B cell (primary cell): Measurements from ENCODE around the gene PLEKHM3. TPM values are rescaled to one million over a fixed set of nuclear protein-coding genes. Genes with fewer than 3 reads are reported as not detected.

Experiments
- ATAC-seq: fragments of 200-7000 bp; cut with Tn5 transposase; one replicate; pipeline ENCODE4 v1.10.0; 2021; ENCODE audit warnings: low read depth, mild to moderate bottlenecking, moderate number of reproducible peaks, moderate library complexity
- CTCF ChIA-PET: fragments of 350-600 bp; sonication (Branson Sonifier 250); formaldehyde crosslinking; loops from one replicate; lab custom pipeline; 2021; ENCODE audit warnings: antibody characterized with exemption, inconsistent platforms; lab: Charles Lee
- POLR2A ChIA-PET: fragments of 350-600 bp; sonication (Branson Sonifier 250); formaldehyde crosslinking; loops from one replicate; lab custom pipeline; 2021; ENCODE audit warnings: antibody characterized with exemption; lab: Charles Lee
- DNase-seq: peaks from one replicate; pipeline ENCODE4 v3.0.0; 2013
- H2AFZ ChIP-seq: 2 replicates; pipeline ENCODE4 v1.6.1; 2012; ENCODE audit warnings: mild to moderate bottlenecking, low read depth, low read length; ENCODE audit not compliant: insufficient read depth, poor library complexity, severe bottlenecking
- H3K27ac ChIP-seq, 2 donors: 1 replicate in 1 of 2; 2 replicates in 1 of 2; pipeline ENCODE4 v1.5.1; 2012 to 2013; ENCODE audit warnings: low read length in 2 of 2, mild to moderate bottlenecking in 2 of 2, moderate library complexity in 1 of 2
- H3K27me3 ChIP-seq, 4 experiments: fragments of 200-600 bp in 1 of 4; sonication (generic) in 1 of 4; replicated peaks in 1 of 4; 1 replicate in 2 of 4; 2 replicates in 2 of 4; pipeline versions ENCODE4 v1.6.1 to v1.7.0; 2013 to 2016; ENCODE audit warnings: low read length in 3 of 4, mild to moderate bottlenecking in 2 of 4, mixed read lengths in 1 of 4, moderate library complexity in 1 of 4; ENCODE audit not compliant: insufficient read depth in 4 of 4, control insufficient read depth in 3 of 4; ENCODE audit errors: control extremely low read depth in 1 of 4
- H3K36me3 ChIP-seq, 2 experiments: replicated peaks in 1 of 2; 1 replicate in 1 of 2; 2 replicates in 1 of 2; pipeline versions ENCODE4 v1.6.1 to v1.7.1; 2013; ENCODE audit warnings: low read length in 1 of 2; ENCODE audit not compliant: insufficient read depth in 2 of 2, control insufficient read depth in 1 of 2; ENCODE audit errors: control extremely low read depth in 1 of 2, extremely low read depth in 1 of 2
- H3K4me1 ChIP-seq, 2 donors: fragments of 200-600 bp in 1 of 2; sonication (generic) in 1 of 2; 1 replicate in 1 of 2; 2 replicates in 1 of 2; pipeline versions ENCODE4 v1.5.1 to v1.6.1; 2013 to 2017; ENCODE audit warnings: low read length in 2 of 2; ENCODE audit not compliant: control insufficient read depth in 2 of 2, insufficient read depth in 2 of 2
- H3K4me2 ChIP-seq: replicated peaks from 2 replicates; pipeline ENCODE3; 2012; ENCODE audit warnings: mild to moderate bottlenecking, low read depth, low read length; ENCODE audit not compliant: poor library complexity, severe bottlenecking
- H3K4me3 ChIP-seq, 5 experiments: fragments of 200-600 bp in 1 of 5; sonication (generic) in 1 of 5; 1 replicate in 3 of 5; 2 replicates in 2 of 5; pipeline versions ENCODE4 v1.5.1 to v1.7.0; 2011 to 2016; ENCODE audit warnings: low read length in 4 of 5, mild to moderate bottlenecking in 4 of 5, low read depth in 2 of 5, control low read depth in 1 of 5, moderate library complexity in 1 of 5; ENCODE audit not compliant: insufficient read depth in 1 of 5; ENCODE audit errors: control extremely low read depth in 1 of 5, extremely low read depth in 1 of 5
- H3K79me2 ChIP-seq: fragments of 200-600 bp; sonication (generic); one replicate; pipeline ENCODE4 v1.6.0; 2016; ENCODE audit warnings: low read length; ENCODE audit not compliant: control insufficient read depth, insufficient read depth
- H3K9ac ChIP-seq: fragments of 200-600 bp; sonication (generic); 2 replicates; pipeline ENCODE4 v1.6.1; 2017; ENCODE audit warnings: mild to moderate bottlenecking, low read length, moderate library complexity
- H3K9me3 ChIP-seq, 3 donors: one replicate each; pipeline versions ENCODE4 v1.6.1 to v1.7.1; 2013; ENCODE audit warnings: low read length in 2 of 3; ENCODE audit not compliant: control insufficient read depth in 2 of 3, insufficient read depth in 1 of 3; ENCODE audit errors: control extremely low read depth in 1 of 3
- H4K20me1 ChIP-seq: 2 replicates; pipeline ENCODE4 v1.6.0; 2012; ENCODE audit warnings: mild to moderate bottlenecking, low read length; ENCODE audit not compliant: insufficient read depth, control insufficient read depth, poor library complexity, severe bottlenecking
- H3K27ac Mint-ChIP-seq: one replicate; pipeline ENCODE4 v1.8.0; 2021; ENCODE audit warnings: mixed read lengths
- H3K27me3 Mint-ChIP-seq: one replicate; pipeline ENCODE4 v1.8.0; 2021; ENCODE audit warnings: mixed read lengths
- H3K4me1 Mint-ChIP-seq: one replicate; pipeline ENCODE4 v1.8.0; 2021; ENCODE audit warnings: mixed read lengths
- H3K4me3 Mint-ChIP-seq: one replicate; pipeline ENCODE4 v1.8.0; 2021; ENCODE audit warnings: mixed read lengths
- H3K9me3 Mint-ChIP-seq: one replicate; pipeline ENCODE4 v1.8.0; 2022; ENCODE audit warnings: mixed read lengths; ENCODE audit not compliant: insufficient read depth
- CTCF ChIP-seq: fragments of 200-600 bp; IDR thresholded peaks from one replicate; pipeline ENCODE4 v1.8.0; 2022; ENCODE audit warnings: antibody characterized with exemption, mild to moderate bottlenecking
- EZH2 ChIP-seq: IDR thresholded peaks from 2 replicates; pipeline ENCODE4 v1.6.1; 2012; ENCODE audit warnings: borderline replicate concordance, low read depth, mild to moderate bottlenecking, moderate library complexity, low read length; ENCODE audit not compliant: insufficient read depth, poor library complexity, severe bottlenecking
- WGBS: methylation state at CpG from one replicate; pipeline ENCODE4 v1.1.5; 2013; ENCODE audit warnings: missing lambda C conversion rate; ENCODE audit not compliant: insufficient coverage; 5-methylcytosine and 5-hydroxymethylcytosine counted together
- intact Hi-C: fragments of 100-400 bp; cut with micrococcal nuclease; formaldehyde crosslinking; loops from one replicate; pipeline ENCODE4 v1.10.0; 2022
- polyA plus RNA-seq: library from polyadenylated mRNA; depleted of rRNA; stranded (reverse); fragments of >200 nt; gene quantifications from 2 replicates; pipeline ENCODE4 v1.2.3, GENCODE V29; 2012
- total RNA-seq, 2 donors: library from RNA; stranded (reverse); fragments of 120-200 nt in 1 of 2; gene quantifications; 1 replicate in 1 of 2; 2 replicates in 1 of 2; pipeline versions ENCODE4 v1.2.3 to v1.2.4, GENCODE V29; 2013 to 2022

Gene PLEKHM3
- total and polyA plus RNA-seq, 2 donors (not counting 1 experiment from before 2014, with no cell fraction given) = 4.0 to 17.7 TPM

GRCh38 chr2:207775473-207775872 is 249.9 kb downstream of the PLEKHM3 start:
- ChIA-PET CTCF (interaction anchor here (0.9 to 1.5 kb wide), 3 partner anchors 29 to 265 kb away, joined by 3 to 4 read pairs (median 4); no protein-coding TSS in a partner anchor), POLR2A (no interaction called here)
- Mint-ChIP-seq H3K4me1 (peaks cover 8% of the 10 kb centered on the region), H3K27me3 (no peaks in the 10 kb centered on the region), H3K9me3 (no peaks in the 10 kb centered on the region), H3K4me3 (no peak overlapping the region), H3K27ac (no peak overlapping the region)
- Histone ChIP-seq H3K79me2 (no peaks in the 10 kb centered on the region), H3K9me3 (no peaks in the 10 kb centered on the region), H3K4me2 (no peak overlapping the region), H3K27me3 (no peaks in the 10 kb centered on the region), H3K27ac (no peak overlapping the region), H3K4me3 (no peak overlapping the region), H3K36me3 (no peaks in the 10 kb centered on the region), H2AFZ (no peak overlapping the region), H4K20me1 (no peaks in the 10 kb centered on the region), H3K9ac (no peak overlapping the region), H3K4me1 (peaks cover 4 to 6% of the 10 kb centered on the region in 2 donors)
- ATAC-seq (no peak), DNase-seq (no peak)
- TF ChIP-seq EZH2 (no peak), CTCF (no peak)
- intact Hi-C loops = no loop called here
- WGBS = 83% methylated on average over 1 of the region's 3 CpGs

- peaks cover 14 to 25% of the 10 kb centered on the region in 2 donors for H3K4me1 ChIP-seq
- CTCF ChIA-PET = interaction anchor here (0.7 kb wide), 1 partner anchor 594 kb away, joined by 3 read pairs; no protein-coding TSS in a partner anchor
- H3K4me2 ChIP-seq = no peak overlapping the region
- peaks cover under 1% of the 10 kb centered on the region for H4K20me1 ChIP-seq
- H3K4me1 Mint-ChIP-seq = peaks cover 21% of the 10 kb centered on the region
- H3K9me3 Mint-ChIP-seq = no peaks in the 10 kb centered on the region
- DNase-seq (no peak), ATAC-seq (no peak)
- TF ChIP-seq EZH2 = no peak
- no peak for TF ChIP-seq CTCF
- intact Hi-C loops = loop anchor here (5.0 kb wide), 1 partner anchor 494 kb away; the partner anchor contains the start of gene PIKFYVE
- WGBS = 98% methylated on average over 8 of the region's 13 CpGs
- H3K4me3 Mint-ChIP-seq = no peak overlapping the region
- no peaks in the 10 kb centered on the region for H3K79me2 ChIP-seq
- POLR2A ChIA-PET = no interaction called here
- H3K4me3 ChIP-seq = no peak overlapping the region
- H3K27ac Mint-ChIP-seq = no peak overlapping the region
- peaks cover 0 to 4% (median under 1%) of the 10 kb centered on the region in 4 experiments for H3K27me3 ChIP-seq
- no peak overlapping the region for H3K9ac ChIP-seq
- H3K36me3 ChIP-seq = no peaks in the 10 kb centered on the region
- peaks cover 0 to under 1% (median 0%) of the 10 kb centered on the region in 3 donors for H3K9me3 ChIP-seq
- no peak overlapping the region for H2AFZ ChIP-seq
- no peak overlapping the region for H3K27ac ChIP-seq
- peaks cover 3% of the 10 kb centered on the region for H3K27me3 Mint-ChIP-seq
These were observed 252.5 kb downstream of the PLEKHM3 start for GRCh38 chr2:207772844-207773205.
